Measurements from ENCODE around the gene FAAH. TPM values are rescaled to one million over a fixed set of nuclear protein-coding genes. Genes with fewer than 3 reads are reported as not detected.
"Not testable (repeated sequence)": the region's sequence is repeated elsewhere in the genome, so short reads cannot be mapped to it uniquely, and the experiment has no call there.

The FAAH gene
- total RNA-seq, 4 donors from 2014 or later: 103 to 199 (median 152) TPM

GRCh38 chr1:46362158-46362557, 32.0 kb upstream of the FAAH start:
- Histone ChIP-seq H3K27ac (peak overlapping the region in 2 of 3 donors; percentile 1 to 32), H3K27me3 (no peaks in the 10 kb centered on the region), H3K9me3 (no peaks in the 10 kb centered on the region), H3K36me3 (peaks cover 14 to 39% of the 10 kb centered on the region in 2 donors), H3K4me1 (peaks cover 9 to 10% of the 10 kb centered on the region in 2 donors), H3K4me3 (replicated peaks in 1 of 3) (no peak overlapping the region)
- TF ChIP-seq POLR2A (IDR thresholded peaks at IDR 0.05): no peak
- TF ChIP-seq CTCF (IDR thresholded peaks at IDR 0.05): no peak
- WGBS, 2 donors: 77 to 88% methylated on average over 3 of the region's 3 CpGs
- DNase-seq: no peak
- intact Hi-C loops (cut with DNase I): no loop called here

DNA sequence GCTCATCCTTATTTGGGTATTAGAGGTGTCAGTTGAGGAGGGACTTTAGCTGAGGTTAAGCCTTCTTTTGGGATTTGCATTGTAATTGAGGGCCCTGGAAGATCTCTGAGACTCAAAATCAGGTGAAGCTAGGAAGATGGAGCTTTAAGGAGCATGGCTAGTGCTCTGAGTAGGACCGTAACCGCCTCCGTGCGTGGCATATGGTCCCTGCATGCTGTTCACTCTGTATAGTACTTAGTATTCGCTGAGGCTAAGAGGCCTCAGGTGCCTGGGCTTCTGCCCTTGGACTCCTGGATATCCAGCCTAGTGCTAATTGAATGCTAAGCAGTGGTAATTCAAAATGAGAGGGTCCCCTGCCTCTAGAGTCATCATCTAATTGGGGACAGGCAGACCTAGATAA, 31.0 kb upstream of the FAAH start:
- H3K36me3 ChIP-seq: peaks cover 14 to 34% of the 10 kb centered on the region in 2 donors
- no peaks in the 10 kb centered on the region for H3K27me3 ChIP-seq
- no peak overlapping the region for H3K4me3 ChIP-seq (replicated peaks in 1 of 3)
- intact Hi-C loops (cut with DNase I): no loop called here
- TF ChIP-seq CTCF (IDR thresholded peaks at IDR 0.05) (no peak), POLR2A (IDR thresholded peaks at IDR 0.05) (no peak)
- H3K4me1 ChIP-seq: peaks cover 18 to 19% of the 10 kb centered on the region in 2 donors
- peak overlapping the region in 2 of 3 donors; percentile 4 to 6 for H3K27ac ChIP-seq
- no peaks in the 10 kb centered on the region for H3K9me3 ChIP-seq
- DNase-seq: no peak
- 83 to 88% methylated on average over 5 of the region's 5 CpGs for WGBS, 2 donors

DNA sequence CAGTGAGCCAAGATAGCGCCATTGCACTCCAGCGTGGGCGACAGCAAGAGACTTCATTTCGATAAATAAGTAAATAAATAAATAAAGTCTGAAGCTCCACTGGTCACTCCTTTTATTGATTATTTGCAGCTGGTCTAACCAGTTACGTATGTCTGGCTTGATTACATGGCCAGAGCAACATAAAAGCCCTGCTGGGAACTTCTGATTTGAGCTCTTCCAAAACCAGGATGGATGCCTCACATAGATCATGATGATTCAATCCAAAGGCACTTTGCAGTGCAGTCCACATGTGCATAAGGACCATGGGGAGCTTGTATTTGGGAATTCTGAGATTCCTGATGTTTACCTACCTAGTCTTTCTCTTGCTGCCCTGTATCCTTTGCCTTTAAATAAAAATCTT, 29.5 kb upstream of the FAAH start:
- peaks cover 30 to 33% of the 10 kb centered on the region in 2 donors for H3K4me1 ChIP-seq
- TF ChIP-seq POLR2A (IDR thresholded peaks at IDR 0.05) (no peak), CTCF (IDR thresholded peaks at IDR 0.05) (no peak)
- intact Hi-C loops (cut with DNase I): no loop called here
- H3K9me3 ChIP-seq: no peaks in the 10 kb centered on the region
- H3K36me3 ChIP-seq: peaks cover 14 to 27% of the 10 kb centered on the region in 2 donors
- 96 to 97% methylated on average over 5 of the region's 5 CpGs for WGBS, 2 donors
- H3K27me3 ChIP-seq: no peaks in the 10 kb centered on the region
- no peak overlapping the region for H3K4me3 ChIP-seq (replicated peaks in 1 of 3)
- no peak for DNase-seq
- H3K27ac ChIP-seq: no peak overlapping the region

DNA sequence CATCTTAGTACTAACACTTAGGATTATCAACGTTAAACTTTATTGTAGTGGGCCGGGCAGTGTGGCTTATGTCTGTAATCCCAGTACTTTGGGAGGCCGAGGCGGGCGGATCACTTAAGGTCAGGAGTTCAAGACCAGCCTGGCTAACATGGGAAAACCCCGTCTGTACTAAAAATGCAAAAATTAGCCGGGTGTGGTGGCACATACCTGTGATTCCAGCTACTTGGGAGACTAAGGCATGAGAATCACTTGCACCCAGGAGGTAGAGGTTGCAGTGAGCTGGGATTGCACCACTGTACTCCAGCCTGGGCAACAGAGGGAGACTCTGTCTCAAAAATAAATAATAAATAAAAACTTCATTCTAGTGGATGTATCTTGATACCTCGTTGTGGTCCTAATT, 28.3 kb upstream of the FAAH start:
- WGBS, 2 donors: 98% methylated on average over 8 of the region's 8 CpGs
- H3K27ac ChIP-seq; DNase-seq; intact Hi-C loops (cut with DNase I); H3K27me3 ChIP-seq; H3K4me3 ChIP-seq (replicated peaks in 1 of 3); H3K9me3 ChIP-seq: not testable (repeated sequence)
- Histone ChIP-seq H3K4me1 (peaks cover 42 to 45% of the 10 kb centered on the region in 2 donors), H3K36me3 (peaks cover 8 to 22% of the 10 kb centered on the region in 2 donors)

GRCh38 chr1:46367072-46367471, 27.0 kb upstream of the FAAH start:
- Histone ChIP-seq H3K9me3 (no peaks in the 10 kb centered on the region), H3K27me3 (no peaks in the 10 kb centered on the region), H3K4me3 (replicated peaks in 1 of 3) (no peak overlapping the region), H3K4me1 (peaks cover 43 to 51% of the 10 kb centered on the region in 2 donors), H3K27ac (peak overlapping the region; percentile 82 to 84 (median 84)), H3K36me3 (peaks cover 0 to 9% of the 10 kb centered on the region in 2 donors)
- TF ChIP-seq POLR2A (IDR thresholded peaks at IDR 0.05) (no peak), CTCF (IDR thresholded peaks at IDR 0.05) (peak in 1 of 6 experiments; percentile 5)
- no peak for DNase-seq
- 53 to 58% methylated on average over 3 of the region's 3 CpGs for WGBS, 2 donors
- intact Hi-C loops (cut with DNase I): no loop called here

DNA sequence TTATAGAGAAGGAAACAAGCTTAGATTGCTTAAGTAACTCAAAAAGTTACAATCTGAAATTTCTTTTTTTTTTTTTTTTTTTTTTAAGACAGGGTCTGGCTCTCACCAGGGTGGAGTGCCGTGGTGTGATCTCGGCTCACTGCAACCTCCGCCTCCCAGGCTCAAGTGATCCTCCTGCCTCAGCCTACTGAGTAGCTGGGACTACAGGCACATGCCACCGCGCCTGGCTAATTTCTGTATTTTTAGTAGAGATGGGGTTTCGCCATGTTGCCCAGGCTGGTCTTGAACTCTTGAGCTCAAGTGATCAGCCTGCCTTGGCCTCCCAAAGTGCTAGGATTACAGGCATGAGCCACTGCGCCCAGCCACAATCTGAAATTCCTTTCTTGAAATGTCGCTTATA, 26.4 kb upstream of the FAAH start:
- peaks cover 42 to 51% of the 10 kb centered on the region in 2 donors for H3K4me1 ChIP-seq
- H3K27me3 ChIP-seq; H3K9me3 ChIP-seq; intact Hi-C loops (cut with DNase I); H3K36me3 ChIP-seq; H3K4me3 ChIP-seq (replicated peaks in 1 of 3): not testable (repeated sequence)
- WGBS, 2 donors: 34 to 56% methylated on average over 8 of the region's 8 CpGs
- DNase-seq: peak; percentile 64 to 72
- peak overlapping the region; percentile 82 to 84 (median 84) for H3K27ac ChIP-seq
